ENCODE measurements around the gene NPAT.
"Not testable (repeated sequence)": the region's sequence is repeated elsewhere in the genome, so short reads cannot be mapped to it uniquely, and the experiment has no call there.

NPAT gene

GRCh38 chr11:108170184-108170583 is 52.3 kb downstream of the NPAT start:
- H3K4me1 ChIP-seq (ENCODE audit: control insufficient read depth, low read length) = peaks cover 35% of the 10 kb centered on the region
- no peaks in the 10 kb centered on the region for H3K27me3 ChIP-seq (ENCODE audit: control insufficient read depth, low read length)
- no peak overlapping the region for H3K4me2 ChIP-seq (ENCODE audit: low read length)
- H3K27ac ChIP-seq (ENCODE audit: low read depth, low read length) = no peak overlapping the region
- H3K79me2 ChIP-seq (ENCODE audit: control insufficient read depth, low read length) = 0 out of 2 replicates have a peak, but pooled peaks cover 5% of the 10 kb centered on the region
- no peaks in the 10 kb centered on the region for H3K9me3 ChIP-seq (ENCODE audit: control insufficient read depth, insufficient read depth, low read length)
- H3K4me3 ChIP-seq (ENCODE audit: low read length) = no peak overlapping the region
- H3F3A ChIP-seq (ENCODE audit: control insufficient read depth, insufficient read depth) = peaks cover 3% of the 10 kb centered on the region; the same call in 1 of the 2 replicates
- H3K36me3 ChIP-seq (ENCODE audit: control insufficient read depth, low read length) = peaks cover 89% of the 10 kb centered on the region
- TF ChIP-seq CTCF (IDR thresholded peaks at IDR 0.05; ENCODE audit: low read depth, low read length, poor library complexity, severe bottlenecking) = no peak
- TF ChIP-seq EZH2phosphoT487 (IDR thresholded peaks at IDR 0.05; ENCODE audit: borderline replicate concordance, low read length) = no peak
- no peaks in the 10 kb centered on the region for H3K9me2 ChIP-seq (replicated peaks; ENCODE audit: control insufficient read depth, low read length)
- H4K20me1 ChIP-seq (ENCODE audit: control insufficient read depth, insufficient read depth, low read depth, low read length) = no peaks in the 10 kb centered on the region

- H3K4me3 ChIP-seq (ENCODE audit: low read length) = no peak overlapping the region
- no peak overlapping the region for H3K27ac ChIP-seq (ENCODE audit: low read depth, low read length)
- no peak for TF ChIP-seq EZH2phosphoT487 (IDR thresholded peaks at IDR 0.05; ENCODE audit: borderline replicate concordance, low read length)
- no peak for TF ChIP-seq CTCF (IDR thresholded peaks at IDR 0.05; ENCODE audit: low read depth, low read length, poor library complexity, severe bottlenecking)
- peaks cover 83% of the 10 kb centered on the region for H3K36me3 ChIP-seq (ENCODE audit: control insufficient read depth, low read length)
- H3K4me1 ChIP-seq (ENCODE audit: control insufficient read depth, low read length) = peaks cover 38% of the 10 kb centered on the region
- H3F3A ChIP-seq (ENCODE audit: control insufficient read depth, insufficient read depth) = peaks cover 8% of the 10 kb centered on the region
- H3K79me2 ChIP-seq (ENCODE audit: control insufficient read depth, low read length) = peaks cover 3% of the 10 kb centered on the region; the same call in 1 of the 2 replicates
- no peaks in the 10 kb centered on the region for H3K9me2 ChIP-seq (replicated peaks; ENCODE audit: control insufficient read depth, low read length)
- no peaks in the 10 kb centered on the region for H3K27me3 ChIP-seq (ENCODE audit: control insufficient read depth, low read length)
- no peak overlapping the region; the same call in 1 of the 2 replicates for H3K4me2 ChIP-seq (ENCODE audit: low read length)
- H3K9me3 ChIP-seq (ENCODE audit: control insufficient read depth, insufficient read depth, low read length) = no peaks in the 10 kb centered on the region
- no peaks in the 10 kb centered on the region for H4K20me1 ChIP-seq (ENCODE audit: control insufficient read depth, insufficient read depth, low read depth, low read length)
Observed at GRCh38 chr11:108167624-108168023, 54.8 kb downstream of the NPAT start.

- not testable (repeated sequence) for H3K27me3 ChIP-seq (ENCODE audit: control insufficient read depth, low read length); H3K27ac ChIP-seq (ENCODE audit: low read depth, low read length); H3K79me2 ChIP-seq (ENCODE audit: control insufficient read depth, low read length); H3K9me3 ChIP-seq (ENCODE audit: control insufficient read depth, insufficient read depth, low read length); H3K4me3 ChIP-seq (ENCODE audit: low read length); H3K9me2 ChIP-seq (replicated peaks; ENCODE audit: control insufficient read depth, low read length); H4K20me1 ChIP-seq (ENCODE audit: control insufficient read depth, insufficient read depth, low read depth, low read length); H3K4me2 ChIP-seq (ENCODE audit: low read length)
- peaks cover 44% of the 10 kb centered on the region for H3K4me1 ChIP-seq (ENCODE audit: control insufficient read depth, low read length)
- H3K36me3 ChIP-seq (ENCODE audit: control insufficient read depth, low read length) = peaks cover 88% of the 10 kb centered on the region
- peaks cover 27% of the 10 kb centered on the region for H3F3A ChIP-seq (ENCODE audit: control insufficient read depth, insufficient read depth)
Observed at GRCh38 chr11:108162878-108163277, 59.6 kb downstream of the NPAT start.

- Histone ChIP-seq H3F3A (ENCODE audit: control insufficient read depth, insufficient read depth) (peaks cover 30% of the 10 kb centered on the region), H3K4me2 (ENCODE audit: low read length) (peak overlapping the region; percentile 33), H3K36me3 (ENCODE audit: control insufficient read depth, low read length) (peaks cover 90% of the 10 kb centered on the region), H3K4me3 (ENCODE audit: low read length) (0 out of 2 replicates have a peak overlapping the region, but pooled peaks have one; percentile 4), H3K27ac (ENCODE audit: low read depth, low read length) (peak overlapping the region; percentile 49), H4K20me1 (ENCODE audit: control insufficient read depth, insufficient read depth, low read depth, low read length) (no peaks in the 10 kb centered on the region), H3K9me3 (ENCODE audit: control insufficient read depth, insufficient read depth, low read length) (no peaks in the 10 kb centered on the region), H3K27me3 (ENCODE audit: control insufficient read depth, low read length) (no peaks in the 10 kb centered on the region), H3K79me2 (ENCODE audit: control insufficient read depth, low read length) (no peaks in the 10 kb centered on the region; the same call in 1 of the 2 replicates), H3K9me2 (replicated peaks; ENCODE audit: control insufficient read depth, low read length) (no peaks in the 10 kb centered on the region), H3K4me1 (ENCODE audit: control insufficient read depth, low read length) (peaks cover 38% of the 10 kb centered on the region)
- TF ChIP-seq CTCF (IDR thresholded peaks at IDR 0.05; ENCODE audit: low read depth, low read length, poor library complexity, severe bottlenecking) (peak; percentile 31), EZH2phosphoT487 (IDR thresholded peaks at IDR 0.05; ENCODE audit: borderline replicate concordance, low read length) (no peak)
Observed at GRCh38 chr11:108160970-108161566, 61.4 kb downstream of the NPAT start.
